Measurements from ENCODE around the gene MECR.
"Not testable (repeated sequence)": the region's sequence is repeated elsewhere in the genome, so short reads cannot be mapped to it uniquely, and the experiment has no call there.

MECR gene

DNA sequence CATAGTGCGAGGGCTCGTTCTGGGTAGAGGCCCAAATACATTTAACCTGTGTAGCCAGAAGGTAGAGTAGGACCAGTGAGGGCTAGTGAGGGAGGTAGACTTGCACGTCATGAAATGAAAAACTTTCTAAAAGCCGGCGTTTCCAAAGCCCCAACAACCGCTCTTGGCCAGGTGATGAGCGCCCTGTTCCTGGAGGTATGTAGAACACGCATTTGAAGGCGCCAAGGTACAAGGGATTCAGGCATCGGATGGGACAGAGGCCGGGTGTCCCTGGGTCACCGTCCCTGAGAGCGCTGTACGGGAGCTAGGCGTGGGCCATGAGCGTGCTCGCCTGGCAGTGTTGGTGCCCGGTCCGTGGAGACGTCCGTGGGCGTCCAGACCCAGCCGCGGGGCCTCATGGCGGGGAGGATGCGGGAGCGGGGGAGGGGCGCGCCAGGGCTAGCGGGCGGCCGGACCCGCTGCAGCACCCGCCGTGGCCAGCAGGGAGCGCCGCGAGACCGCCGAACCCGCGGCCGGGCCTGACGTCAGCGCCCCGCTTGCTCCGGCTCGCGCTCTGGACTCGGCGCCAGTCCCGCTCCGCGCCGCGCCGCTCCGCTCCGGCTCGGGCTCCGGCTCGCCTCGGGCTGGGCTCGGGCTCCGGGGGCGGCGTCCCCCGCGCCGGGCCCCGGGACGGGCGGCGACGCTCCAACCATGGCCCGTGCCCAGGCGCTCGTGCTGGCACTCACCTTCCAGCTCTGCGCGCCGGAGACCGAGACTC is 5.4 kb upstream of the MECR start, which contains the start of gene PTPRU:
Gene PTPRU (plus strand): TSS at position 568 of the 757 bp plus-strand sequence. CDS start 123 bp downstream, at position 691.
- ChIA-PET CTCF (interaction anchor here (0.7 to 3.1 kb wide), 19 partner anchors 9 to 1476 kb away, joined by 3 to 15 read pairs (median 4); no protein-coding TSS in a partner anchor), POLR2A (no interaction called here)
- peak within 1 kb of the TSS; percentile 68 for H3K4me3 ChIP-seq (ENCODE audit: low read depth, low read length)
- TF ChIP-seq, protein P1, sequence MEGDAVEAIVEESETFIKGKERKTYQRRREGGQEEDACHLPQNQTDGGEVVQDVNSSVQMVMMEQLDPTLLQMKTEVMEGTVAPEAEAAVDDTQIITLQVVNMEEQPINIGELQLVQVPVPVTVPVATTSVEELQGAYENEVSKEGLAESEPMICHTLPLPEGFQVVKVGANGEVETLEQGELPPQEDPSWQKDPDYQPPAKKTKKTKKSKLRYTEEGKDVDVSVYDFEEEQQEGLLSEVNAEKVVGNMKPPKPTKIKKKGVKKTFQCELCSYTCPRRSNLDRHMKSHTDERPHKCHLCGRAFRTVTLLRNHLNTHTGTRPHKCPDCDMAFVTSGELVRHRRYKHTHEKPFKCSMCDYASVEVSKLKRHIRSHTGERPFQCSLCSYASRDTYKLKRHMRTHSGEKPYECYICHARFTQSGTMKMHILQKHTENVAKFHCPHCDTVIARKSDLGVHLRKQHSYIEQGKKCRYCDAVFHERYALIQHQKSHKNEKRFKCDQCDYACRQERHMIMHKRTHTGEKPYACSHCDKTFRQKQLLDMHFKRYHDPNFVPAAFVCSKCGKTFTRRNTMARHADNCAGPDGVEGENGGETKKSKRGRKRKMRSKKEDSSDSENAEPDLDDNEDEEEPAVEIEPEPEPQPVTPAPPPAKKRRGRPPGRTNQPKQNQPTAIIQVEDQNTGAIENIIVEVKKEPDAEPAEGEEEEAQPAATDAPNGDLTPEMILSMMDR (IDR thresholded peaks at IDR 0.05; ENCODE audit: insufficient read depth, low read length, missing control alignments) = peak; percentile 74
- no peak for DNase-seq (ENCODE audit: low read depth, low spot score)

DNA sequence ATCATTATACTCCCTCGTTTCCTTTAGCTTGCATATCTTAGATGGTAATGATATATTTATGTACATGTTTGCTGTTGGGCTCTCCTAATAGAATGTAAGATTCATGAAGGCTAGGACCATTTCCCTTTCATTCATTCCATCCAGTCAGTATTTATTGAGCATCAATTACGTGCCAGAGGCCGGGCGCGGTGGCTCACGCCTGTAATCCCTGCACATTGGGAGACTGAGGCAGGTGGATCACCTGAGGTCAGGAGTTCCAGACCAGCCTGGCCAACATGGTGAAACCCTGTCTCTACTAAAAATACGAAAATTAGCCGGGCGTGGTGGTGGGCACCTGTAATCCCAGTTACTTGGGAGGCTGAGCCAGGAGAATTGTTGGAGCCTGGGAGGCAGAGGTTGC is 4.1 kb upstream of the MECR start:
- DNase-seq (ENCODE audit: low read depth, low spot score); H3K4me3 ChIP-seq (ENCODE audit: low read depth, low read length); POLR2A ChIA-PET: not testable (repeated sequence)
- CTCF ChIA-PET = interaction anchor here (0.6 to 3.1 kb wide), 13 partner anchors 53 to 1474 kb away, joined by 3 to 12 read pairs (median 4); partner anchors contain the start of gene SRSF4

DNA sequence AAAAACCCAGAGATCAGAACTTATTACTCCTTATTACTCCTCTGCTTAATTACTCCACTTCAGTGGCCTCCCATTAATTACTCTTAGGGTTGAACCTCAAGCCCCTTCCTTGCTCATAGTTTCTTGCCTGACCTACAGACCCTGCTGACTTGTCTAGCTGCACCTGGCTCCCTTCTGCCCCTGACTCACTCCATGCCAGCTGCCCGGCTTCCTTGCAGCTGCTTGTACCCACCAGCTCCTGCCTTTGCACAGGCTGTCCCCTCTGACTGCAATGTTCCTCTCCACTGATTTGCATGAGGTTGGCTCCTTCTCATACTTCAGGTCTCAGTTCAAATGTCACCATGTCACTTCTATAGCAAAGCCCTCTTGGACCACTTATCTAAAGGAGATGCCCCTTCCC is 3.7 kb upstream of the MECR start:
- TF ChIP-seq, protein P1 (IDR thresholded peaks at IDR 0.05; ENCODE audit: insufficient read depth, low read length, missing control alignments) = no peak
- H3K4me3 ChIP-seq (ENCODE audit: low read depth, low read length) = no peak overlapping the region
- ChIA-PET POLR2A (no interaction called here), CTCF (interaction anchor here (0.6 to 3.1 kb wide), 11 partner anchors 52 to 1475 kb away, joined by 3 to 12 read pairs (median 4); partner anchors contain the start of gene SRSF4)
- DNase-seq (ENCODE audit: low read depth, low spot score) = no peak

GRCh38 chr1:29233693-29234092 is 3.0 kb upstream of the MECR start:
- DNase-seq (ENCODE audit: low read depth, low spot score) = no peak
- ChIA-PET POLR2A (no interaction called here), CTCF (interaction anchor here (1.0 to 3.1 kb wide), 5 partner anchors 163 to 1475 kb away, joined by 3 to 12 read pairs (median 5); no protein-coding TSS in a partner anchor)
- TF ChIP-seq, protein P1 (IDR thresholded peaks at IDR 0.05; ENCODE audit: insufficient read depth, low read length, missing control alignments) = no peak
- H3K4me3 ChIP-seq (ENCODE audit: low read depth, low read length) = no peak overlapping the region

- no peak overlapping the region for H3K4me3 ChIP-seq (ENCODE audit: low read depth, low read length)
- no peak for DNase-seq (ENCODE audit: low read depth, low spot score)
- CTCF ChIA-PET = interaction anchor here (0.8 to 4.0 kb wide), 3 partner anchors 13 to 1443 kb away, joined by 3 to 17 read pairs (median 4); no protein-coding TSS in a partner anchor
- POLR2A ChIA-PET = no interaction called here
- TF ChIP-seq, protein P1 (IDR thresholded peaks at IDR 0.05; ENCODE audit: insufficient read depth, low read length, missing control alignments) = no peak
Observed at GRCh38 chr1:29232387-29232786, 1.7 kb upstream of the MECR start.

- H3K4me3 ChIP-seq (ENCODE audit: low read depth, low read length) = peak overlapping the region; percentile 91
- DNase-seq (ENCODE audit: low read depth, low spot score) = no peak
- TF ChIP-seq, protein P1 (IDR thresholded peaks at IDR 0.05; ENCODE audit: insufficient read depth, low read length, missing control alignments) = no peak
- ChIA-PET CTCF (interaction anchor here (1.0 to 4.0 kb wide), 7 partner anchors 12 to 1478 kb away, joined by 4 to 17 read pairs (median 7); partner anchors contain the start of gene SRSF4), POLR2A (no interaction called here)
Observed at GRCh38 chr1:29230204-29230552, 556 bp downstream of the MECR start.

Measured in AG04449 (cell line).